NCI-H1048 (cell line): ENCODE data around the gene TROAP.
"Not testable (repeated sequence)": the region's sequence is repeated elsewhere in the genome, so short reads cannot be mapped to it uniquely, and the experiment has no call there.

Source experiments
- DNase-seq: peaks from one replicate; lab custom pipeline; 2025; lab: John Stamatoyannopoulos, UW

The TROAP gene

GRCh38 chr12:49330631-49331379 is 7.8 kb downstream of the TROAP start:
- no peak for DNase-seq

DNA sequence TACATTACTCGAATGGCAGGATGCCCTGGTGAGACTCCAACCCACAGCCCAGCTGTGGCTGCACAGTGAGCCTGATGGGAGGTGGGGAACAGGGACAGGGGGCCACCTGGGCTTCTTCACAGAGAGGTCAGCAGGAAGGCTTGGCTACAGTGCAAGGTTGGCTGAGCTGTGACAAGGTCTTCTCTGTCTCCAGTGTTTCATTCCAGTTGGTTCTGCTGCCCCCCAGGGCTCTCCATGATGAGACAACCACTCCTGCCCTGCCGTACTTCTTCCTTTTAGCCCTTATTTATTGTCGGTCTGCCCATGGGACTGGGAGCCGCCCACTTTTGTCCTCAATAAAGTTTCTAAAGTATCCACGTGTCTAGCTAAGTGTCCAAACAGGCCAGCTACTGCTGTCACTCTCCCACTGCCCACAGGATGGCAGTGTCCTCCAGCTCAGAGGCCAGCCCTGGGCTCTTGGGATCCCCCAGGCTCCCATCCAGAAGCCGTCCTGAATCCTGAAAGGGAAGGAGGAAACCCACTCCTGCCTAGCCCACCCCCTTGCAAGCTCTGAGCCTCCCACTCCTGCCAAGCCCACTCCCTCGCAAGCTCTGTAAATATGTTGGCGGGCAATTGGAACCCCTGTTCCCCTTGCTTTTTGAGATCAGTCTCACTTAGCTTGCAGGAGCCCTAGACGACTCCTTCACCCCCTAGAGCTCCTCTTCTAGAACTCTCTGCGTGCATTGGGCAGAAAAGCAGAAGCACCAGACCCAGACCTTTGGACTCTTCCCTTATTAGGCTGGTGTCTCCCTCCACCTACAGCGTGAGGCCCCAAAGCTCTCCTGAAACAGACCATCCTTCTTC is 8.5 kb downstream of the TROAP start:
- DNase-seq = no peak

GRCh38 chr12:49332441-49332861 is 9.4 kb downstream of the TROAP start:
- no peak for DNase-seq

DNA sequence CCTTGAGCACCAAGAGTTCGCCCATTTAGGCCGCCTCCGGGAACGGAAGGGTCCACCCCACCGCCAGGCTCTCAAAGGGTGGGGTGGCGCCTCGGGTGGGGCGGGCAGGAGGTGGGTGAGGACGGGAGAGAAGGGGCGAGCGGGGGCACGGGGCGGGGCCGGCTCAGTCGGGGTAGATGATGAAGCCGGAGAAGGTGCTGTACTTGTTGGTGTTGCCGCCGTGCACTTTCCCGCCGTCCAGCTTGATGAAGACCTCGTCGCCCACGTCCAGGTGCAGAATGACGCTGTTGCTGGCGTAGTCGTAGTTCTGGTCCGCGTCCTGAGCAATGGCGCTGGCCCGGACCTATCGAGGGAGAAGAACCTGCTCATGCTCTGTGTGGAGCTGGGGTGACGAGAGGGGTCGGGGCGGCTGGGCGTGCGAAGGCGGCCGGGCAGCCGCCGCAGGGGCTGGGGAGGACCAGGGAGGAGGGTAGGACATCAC is 9.9 kb downstream of the TROAP start:
- DNase-seq = no peak

DNA sequence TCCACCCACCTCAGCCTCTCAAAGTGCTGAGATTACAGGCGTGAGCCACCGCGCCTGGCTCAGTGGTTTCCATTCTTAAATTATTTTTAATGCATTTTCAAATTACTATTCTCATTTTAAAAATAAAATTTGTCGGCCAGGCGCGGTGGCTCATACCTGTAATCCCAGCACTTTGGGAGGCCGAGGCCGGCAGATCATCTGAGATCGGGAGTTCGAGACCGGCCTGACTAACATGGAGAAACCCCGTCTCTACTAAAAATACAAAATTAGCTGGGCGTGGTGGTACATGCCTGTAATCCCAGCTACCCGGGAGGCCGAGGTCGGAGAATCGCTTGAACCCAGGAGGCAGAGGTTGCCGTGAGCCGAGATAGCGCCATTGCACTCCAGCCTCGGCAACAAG is 10.7 kb downstream of the TROAP start:
- DNase-seq = not testable (repeated sequence)

GRCh38 chr12:49334226-49334625 is 11.2 kb downstream of the TROAP start:
- no peak for DNase-seq

DNA sequence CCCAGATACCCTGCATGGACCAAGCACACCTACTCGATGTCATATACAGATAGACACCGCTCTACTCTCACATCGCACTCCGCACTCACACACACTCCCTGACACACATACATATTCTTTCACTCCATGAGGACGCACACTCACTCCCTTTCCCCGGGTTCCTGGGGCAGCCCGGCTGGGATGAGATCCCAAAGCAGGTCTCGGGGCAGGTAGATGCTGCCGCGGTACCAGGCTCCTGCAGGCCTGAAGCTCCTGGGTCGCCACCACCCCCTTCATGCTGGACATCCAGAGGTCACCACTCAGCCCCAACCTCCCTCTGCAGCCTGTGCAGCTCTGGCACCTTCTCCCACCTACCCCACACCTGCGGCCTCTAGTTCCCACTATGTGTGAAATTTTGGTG is 11.6 kb downstream of the TROAP start:
- no peak for DNase-seq

DNA sequence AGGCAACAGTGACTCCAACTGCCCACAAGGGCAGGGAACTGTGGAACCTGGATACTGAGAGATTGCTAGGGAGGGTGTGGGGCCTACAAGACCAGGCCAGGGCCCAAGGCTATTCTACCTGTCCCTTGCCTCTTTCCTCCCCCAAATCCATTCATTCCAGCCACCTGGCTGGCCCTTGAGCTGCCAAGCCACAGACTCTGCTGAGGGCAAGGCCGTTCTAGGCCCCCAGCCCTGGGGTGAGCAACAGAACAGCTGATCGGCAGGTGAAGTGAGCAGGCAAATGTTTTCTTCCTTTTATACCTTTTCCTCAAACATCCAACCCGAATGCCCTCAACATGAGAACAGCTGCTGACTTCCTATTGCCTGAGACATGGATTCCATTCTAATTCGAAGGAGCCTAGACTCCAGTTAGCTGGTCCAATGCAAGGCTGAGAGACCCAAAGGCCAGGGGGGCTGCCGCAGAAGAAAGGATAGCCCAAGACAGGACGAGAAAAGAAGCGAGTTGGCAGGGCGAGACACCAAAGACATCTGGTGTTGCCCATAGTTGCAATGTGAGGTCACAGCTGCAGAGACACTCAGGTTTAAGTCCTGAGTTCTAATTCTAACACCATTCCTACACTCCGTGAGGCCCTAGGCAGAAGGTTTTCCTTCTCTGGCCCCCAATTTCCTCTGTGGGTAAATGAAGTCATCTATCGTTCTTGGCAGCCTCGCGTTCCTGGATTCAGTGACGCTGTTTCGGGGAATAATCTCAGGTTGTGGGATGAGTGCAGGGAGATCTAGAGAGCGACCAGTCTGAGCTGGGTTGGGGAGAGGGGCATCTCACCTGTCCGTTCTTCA is 12.3 kb downstream of the TROAP start:
- DNase-seq = no peak

DNA sequence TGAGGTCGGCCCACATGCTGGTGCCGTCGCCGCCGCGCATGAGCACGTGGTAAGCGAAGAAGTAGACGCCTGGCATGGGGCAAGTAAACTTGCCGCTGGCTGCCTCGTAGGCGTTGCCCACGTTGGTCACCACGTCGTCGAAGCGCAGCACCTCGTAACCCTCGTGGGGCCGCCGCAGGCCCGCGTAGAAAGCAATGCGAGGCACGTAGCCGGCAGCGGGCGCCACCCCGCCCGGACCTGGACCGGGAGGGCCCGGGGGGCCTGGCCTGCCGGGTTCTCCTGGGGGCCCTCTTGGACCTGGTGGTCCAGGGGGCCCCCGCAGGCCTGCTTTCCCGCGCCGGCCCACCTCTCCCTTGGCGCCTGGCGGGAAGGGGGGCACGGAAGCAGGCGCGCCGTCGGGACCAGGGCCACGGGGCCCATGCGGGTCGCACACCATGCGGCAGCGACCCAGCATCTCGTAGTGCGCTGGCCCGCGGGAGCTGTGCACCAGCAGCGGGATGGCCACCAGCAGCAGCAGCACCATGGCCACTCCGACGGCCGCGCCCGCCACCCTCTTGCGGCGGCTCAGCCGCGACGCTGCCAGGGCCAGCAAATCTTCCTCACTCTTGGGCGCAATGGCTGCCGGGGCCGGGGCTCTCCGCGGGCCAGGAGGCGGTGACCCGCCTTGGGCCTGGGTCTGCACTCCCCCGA is 13.0 kb downstream of the TROAP start:
- no peak for DNase-seq

DNA sequence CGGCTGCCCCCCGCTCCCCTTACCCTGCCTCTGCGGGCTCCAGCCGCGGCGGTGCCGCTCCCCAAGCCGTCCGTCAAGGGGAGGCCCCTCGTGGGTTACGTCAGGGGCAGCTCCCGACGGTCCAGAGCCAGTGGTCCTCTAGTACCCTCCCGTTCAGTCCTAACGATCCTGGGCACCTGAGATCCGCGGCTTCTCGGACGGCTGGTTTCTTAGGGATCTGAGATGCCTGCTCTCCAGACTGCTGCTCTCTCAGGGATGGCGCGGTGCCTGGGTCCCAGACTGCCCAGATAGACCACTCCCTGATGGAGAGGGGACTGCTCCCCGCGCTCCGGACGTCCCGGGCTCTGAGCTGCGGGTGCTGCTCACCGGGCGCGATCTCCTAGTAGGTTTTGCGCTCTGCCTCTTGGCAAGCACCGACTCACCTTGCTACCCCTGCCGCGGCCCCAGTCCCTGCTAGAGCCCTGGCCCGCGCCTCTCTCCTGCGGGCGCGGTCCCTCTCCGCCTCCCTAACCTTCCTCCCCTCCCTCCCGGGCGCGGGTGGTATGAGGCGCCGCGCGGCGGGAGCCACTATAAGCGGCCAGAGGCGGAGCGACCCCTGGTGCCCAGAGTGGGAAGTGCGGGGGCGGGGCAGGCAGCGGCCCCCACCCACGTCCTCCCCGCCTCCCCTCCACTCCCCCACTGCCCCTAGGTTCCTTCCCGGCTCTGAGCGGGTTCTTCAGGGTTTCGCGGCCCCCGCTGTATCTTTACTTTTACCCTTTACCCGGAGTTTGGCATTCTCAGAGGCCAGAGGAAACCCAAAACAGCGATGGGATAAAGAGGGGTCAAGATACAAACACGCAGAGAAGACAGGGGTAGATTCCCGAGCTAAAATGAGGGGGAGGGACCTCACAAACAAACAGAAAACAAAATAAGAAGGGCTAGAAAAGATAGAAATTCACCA is 13.9 kb downstream of the TROAP start, which contains the start of gene C1QL4:
C1QL4 (minus strand) TSS at position 544 of the 940 bp plus-strand sequence. CDS start 711 bp downstream, outside the sequence.
- peak; percentile 74 for DNase-seq

- DNase-seq = no peak
Observed at GRCh38 chr12:49338830-49339463, 15.9 kb downstream of the TROAP start.

DNA sequence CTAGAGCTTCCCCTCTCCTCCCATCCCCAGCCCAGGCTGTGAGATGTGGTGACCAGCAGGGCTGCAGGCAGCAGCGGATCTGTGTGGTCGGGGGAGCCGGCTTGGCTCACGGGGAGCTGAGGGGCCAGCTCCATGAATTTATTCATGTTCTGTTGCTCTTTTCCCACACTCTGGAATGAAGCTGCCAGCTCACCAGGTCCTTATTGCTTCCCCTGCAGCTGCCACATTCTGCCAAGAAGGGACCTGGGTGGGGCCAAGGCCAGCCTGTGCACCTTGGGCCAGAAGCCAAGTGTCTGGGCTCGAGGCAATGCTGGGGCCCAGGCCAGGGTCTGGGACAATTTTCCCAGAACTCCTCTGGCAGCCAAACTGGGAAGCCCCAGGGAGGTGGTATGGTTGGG is 16.4 kb downstream of the TROAP start:
- no peak for DNase-seq

GRCh38 chr12:49340095-49340870 is 17.2 kb downstream of the TROAP start:
- DNase-seq = no peak

GRCh38 chr12:49340971-49341776 is 18.1 kb downstream of the TROAP start:
- DNase-seq = no peak

DNA sequence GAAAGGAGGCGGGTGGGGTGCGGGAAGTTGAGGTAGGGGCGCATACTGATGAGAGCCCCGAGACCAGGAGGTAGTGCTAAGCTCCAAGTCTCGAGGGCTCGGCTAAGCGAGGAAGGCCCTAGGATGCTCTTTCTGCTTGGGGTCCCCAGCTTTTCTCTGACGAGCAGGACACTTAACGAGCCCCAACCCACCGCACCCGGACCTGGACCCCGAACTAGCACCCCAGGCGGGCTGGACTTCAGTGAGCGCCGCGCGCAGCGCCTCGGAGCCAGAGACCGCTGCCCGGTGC is 18.7 kb downstream of the TROAP start:
- no peak for DNase-seq

DNA sequence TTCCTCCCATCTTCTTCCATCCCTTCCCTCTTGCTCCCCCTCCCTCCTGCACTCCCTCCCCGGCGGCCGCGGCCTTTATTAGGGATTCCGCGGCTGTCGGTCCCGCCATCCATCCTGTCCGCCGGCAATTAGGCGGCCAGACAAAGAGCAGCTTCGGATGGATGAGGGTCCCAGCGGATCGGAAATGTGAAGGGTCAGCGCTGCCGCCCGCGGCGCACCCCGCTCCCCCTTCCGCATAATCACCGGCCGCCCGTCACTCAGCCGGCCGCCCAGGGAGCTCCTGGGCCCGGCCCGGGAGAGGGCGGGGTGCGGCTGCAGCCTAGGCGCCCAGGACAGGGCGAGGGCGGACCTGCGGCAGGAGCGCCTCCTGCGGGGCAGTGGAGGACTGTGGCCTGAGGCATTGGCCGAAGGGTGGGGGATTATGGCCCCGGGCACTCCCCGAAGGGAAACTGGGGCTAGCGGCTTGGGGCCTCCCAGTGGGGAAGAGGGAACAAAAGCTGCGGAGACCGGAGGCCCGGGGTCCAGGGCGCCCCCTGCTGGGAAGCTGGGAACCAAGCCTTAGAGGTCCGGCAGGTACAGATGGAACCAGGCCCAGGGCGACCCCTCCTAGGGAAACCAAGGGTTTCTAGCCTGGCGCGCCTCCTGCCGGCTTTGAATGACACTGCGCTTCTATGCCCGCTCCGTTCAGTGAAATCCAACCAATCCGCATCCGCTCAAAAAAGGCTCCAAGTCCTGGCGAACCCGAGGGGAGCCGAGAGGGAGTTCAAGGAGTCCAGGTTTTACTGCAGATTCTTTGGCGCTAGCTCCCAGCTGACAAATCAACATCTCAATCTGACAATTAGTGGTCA is 19.2 kb downstream of the TROAP start:
- peak; percentile 64 for DNase-seq

DNA sequence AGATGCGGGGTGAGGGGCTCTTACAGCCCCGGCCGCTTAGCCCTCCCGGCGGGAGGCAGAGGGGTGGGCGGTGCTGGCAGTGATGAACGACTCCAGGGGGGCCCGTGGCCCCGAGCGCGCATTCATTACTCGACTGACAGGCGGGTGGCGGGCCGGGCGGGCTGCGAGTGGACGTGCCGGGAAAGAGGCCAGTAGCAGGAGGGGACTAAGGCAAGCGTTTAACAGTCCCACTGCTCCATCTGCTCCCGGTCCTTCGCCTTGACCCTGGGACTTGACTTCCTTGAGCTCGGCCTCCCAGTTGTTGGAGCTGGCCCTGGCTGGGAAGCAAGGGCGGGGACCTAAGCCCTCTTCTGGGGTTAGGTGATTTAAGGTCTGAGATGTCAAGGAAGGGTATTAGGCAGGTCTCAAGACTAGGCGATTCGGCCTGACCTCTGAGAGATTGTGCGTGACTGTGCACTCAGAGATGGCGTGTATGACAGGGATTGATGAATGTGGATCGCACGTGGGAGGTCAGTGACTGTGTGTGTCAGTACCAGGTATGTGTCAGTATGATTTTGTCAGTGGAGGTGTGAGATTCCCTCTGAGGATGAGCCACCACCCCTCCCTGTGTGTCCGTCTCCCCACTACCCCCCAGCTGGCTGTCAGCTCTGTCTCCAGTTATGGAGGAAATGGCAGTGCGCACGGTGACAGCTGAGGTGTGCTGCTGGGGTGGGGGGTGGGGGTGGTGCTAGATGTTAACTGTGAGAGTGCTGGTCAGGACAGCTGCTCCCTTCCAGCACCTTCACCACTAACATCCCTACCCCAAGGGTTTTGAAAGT is 20.1 kb downstream of the TROAP start:
- DNase-seq = no peak
